Activated naive CD4-positive, alpha-beta T cell treated with anti-CD3 and anti-CD28 coated beads, Interleukin-2, amount 50 U/mL, for 24 hours (primary cell): ENCODE measurements around the gene GLDN.

ENCODE experiments used
- H3K27ac Mint-ChIP-seq: one replicate; pipeline ENCODE4 v1.8.0; 2021; ENCODE audit warnings: mild to moderate bottlenecking, mixed read lengths
- H3K27me3 Mint-ChIP-seq: one replicate; pipeline ENCODE4 v1.8.0; 2021; ENCODE audit warnings: mixed read lengths
- H3K36me3 Mint-ChIP-seq: one replicate; pipeline ENCODE4 v1.8.0; 2021; ENCODE audit warnings: mixed read lengths
- H3K4me1 Mint-ChIP-seq: one replicate; pipeline ENCODE4 v1.8.0; 2021; ENCODE audit warnings: mixed read lengths
- H3K4me3 Mint-ChIP-seq: one replicate; pipeline ENCODE4 v1.8.0; 2021; ENCODE audit warnings: mild to moderate bottlenecking, mixed read lengths
- H3K9me3 Mint-ChIP-seq: one replicate; pipeline ENCODE4 v1.8.0; 2021; ENCODE audit warnings: mixed read lengths

Gene GLDN

GRCh38 chr15:51341366-51342226 lies at the start of gene GLDN:
Gene GLDN, plus strand, starts transcription at chr15:51341655. Its CDS starts 30 bp downstream, at chr15:51341685.
- no peaks in the 10 kb centered on the region for H3K4me1 Mint-ChIP-seq
- peaks cover 21% of the 10 kb centered on the region for H3K27me3 Mint-ChIP-seq
- no peak within 1 kb of the TSS for H3K27ac Mint-ChIP-seq
- no peak within 1 kb of the TSS for H3K4me3 Mint-ChIP-seq
- H3K9me3 Mint-ChIP-seq = no peaks in the 10 kb centered on the region
- no peaks in the 10 kb centered on the region for H3K36me3 Mint-ChIP-seq

GRCh38 chr15:51298620-51299019 lies 42.8 kb upstream of the GLDN start:
- peaks cover 4% of the 10 kb centered on the region for H3K27me3 Mint-ChIP-seq
- no peak overlapping the region for H3K4me3 Mint-ChIP-seq
- H3K9me3 Mint-ChIP-seq = no peaks in the 10 kb centered on the region
- no peaks in the 10 kb centered on the region for H3K4me1 Mint-ChIP-seq
- no peak overlapping the region for H3K27ac Mint-ChIP-seq
- no peaks in the 10 kb centered on the region for H3K36me3 Mint-ChIP-seq

- Mint-ChIP-seq H3K4me3 (no peak overlapping the region), H3K36me3 (no peaks in the 10 kb centered on the region), H3K27ac (no peak overlapping the region), H3K9me3 (no peaks in the 10 kb centered on the region), H3K4me1 (no peaks in the 10 kb centered on the region), H3K27me3 (peaks cover 4% of the 10 kb centered on the region)
Measured at GRCh38 chr15:51299187-51300015, 42.1 kb upstream of the GLDN start.

- H3K4me1 Mint-ChIP-seq = no peaks in the 10 kb centered on the region
- no peak overlapping the region for H3K4me3 Mint-ChIP-seq
- no peaks in the 10 kb centered on the region for H3K36me3 Mint-ChIP-seq
- no peak overlapping the region for H3K27ac Mint-ChIP-seq
- H3K27me3 Mint-ChIP-seq = peaks cover 4% of the 10 kb centered on the region
- no peaks in the 10 kb centered on the region for H3K9me3 Mint-ChIP-seq
Measured at GRCh38 chr15:51302480-51302879, 39.0 kb upstream of the GLDN start.

GRCh38 chr15:51303462-51303980 lies 37.9 kb upstream of the GLDN start:
- Mint-ChIP-seq H3K4me1 (no peaks in the 10 kb centered on the region), H3K36me3 (no peaks in the 10 kb centered on the region), H3K4me3 (no peak overlapping the region), H3K9me3 (no peaks in the 10 kb centered on the region), H3K27ac (no peak overlapping the region), H3K27me3 (peaks cover 3% of the 10 kb centered on the region)

GRCh38 chr15:51307325-51307724 lies 34.1 kb upstream of the GLDN start:
- Mint-ChIP-seq H3K36me3 (no peaks in the 10 kb centered on the region), H3K4me3 (no peak overlapping the region), H3K4me1 (no peaks in the 10 kb centered on the region), H3K27me3 (peaks cover 3% of the 10 kb centered on the region), H3K9me3 (no peaks in the 10 kb centered on the region), H3K27ac (no peak overlapping the region)

- H3K4me1 Mint-ChIP-seq = no peaks in the 10 kb centered on the region
- no peaks in the 10 kb centered on the region for H3K36me3 Mint-ChIP-seq
- peaks cover 3% of the 10 kb centered on the region for H3K27me3 Mint-ChIP-seq
- H3K9me3 Mint-ChIP-seq = no peaks in the 10 kb centered on the region
- no peak overlapping the region for H3K27ac Mint-ChIP-seq
- H3K4me3 Mint-ChIP-seq = no peak overlapping the region
Measured at GRCh38 chr15:51307811-51308210, 33.6 kb upstream of the GLDN start.

- Mint-ChIP-seq H3K4me1 (no peaks in the 10 kb centered on the region), H3K4me3 (no peak overlapping the region), H3K36me3 (no peaks in the 10 kb centered on the region)
Measured at GRCh38 chr15:51310064-51310463, 31.4 kb upstream of the GLDN start.

GRCh38 chr15:51311510-51311909 lies 29.9 kb upstream of the GLDN start:
- no peak overlapping the region for H3K27ac Mint-ChIP-seq
- no peaks in the 10 kb centered on the region for H3K9me3 Mint-ChIP-seq
- peaks cover 3% of the 10 kb centered on the region for H3K27me3 Mint-ChIP-seq
- H3K4me1 Mint-ChIP-seq = no peaks in the 10 kb centered on the region
- no peaks in the 10 kb centered on the region for H3K36me3 Mint-ChIP-seq
- H3K4me3 Mint-ChIP-seq = no peak overlapping the region

More at GRCh38 chr15:51310064-51310463, 31.4 kb upstream of the GLDN start:
- H3K27ac Mint-ChIP-seq = no peak overlapping the region
- no peaks in the 10 kb centered on the region for H3K9me3 Mint-ChIP-seq
- H3K27me3 Mint-ChIP-seq = peaks cover 3% of the 10 kb centered on the region

- H3K27ac Mint-ChIP-seq = no peak overlapping the region
- no peak overlapping the region for H3K4me3 Mint-ChIP-seq
- H3K4me1 Mint-ChIP-seq = no peaks in the 10 kb centered on the region
- H3K27me3 Mint-ChIP-seq = no peaks in the 10 kb centered on the region
- H3K9me3 Mint-ChIP-seq = no peaks in the 10 kb centered on the region
- H3K36me3 Mint-ChIP-seq = no peaks in the 10 kb centered on the region
Measured at GRCh38 chr15:51312166-51313073, 29.0 kb upstream of the GLDN start.

- H3K4me3 Mint-ChIP-seq = no peak overlapping the region
- H3K36me3 Mint-ChIP-seq = no peaks in the 10 kb centered on the region
- H3K9me3 Mint-ChIP-seq = no peaks in the 10 kb centered on the region
- no peaks in the 10 kb centered on the region for H3K27me3 Mint-ChIP-seq
- no peak overlapping the region for H3K27ac Mint-ChIP-seq
- H3K4me1 Mint-ChIP-seq = no peaks in the 10 kb centered on the region
Measured at GRCh38 chr15:51313074-51313393, 28.4 kb upstream of the GLDN start.

- H3K9me3 Mint-ChIP-seq = no peaks in the 10 kb centered on the region
- no peak overlapping the region for H3K27ac Mint-ChIP-seq
- H3K27me3 Mint-ChIP-seq = no peaks in the 10 kb centered on the region
- H3K36me3 Mint-ChIP-seq = no peaks in the 10 kb centered on the region
- H3K4me1 Mint-ChIP-seq = no peaks in the 10 kb centered on the region
- H3K4me3 Mint-ChIP-seq = no peak overlapping the region
Measured at GRCh38 chr15:51313644-51314280, 27.7 kb upstream of the GLDN start.

GRCh38 chr15:51314391-51315337 lies 26.8 kb upstream of the GLDN start:
- peaks cover 4% of the 10 kb centered on the region for H3K27me3 Mint-ChIP-seq
- no peaks in the 10 kb centered on the region for H3K4me1 Mint-ChIP-seq
- no peaks in the 10 kb centered on the region for H3K36me3 Mint-ChIP-seq
- H3K4me3 Mint-ChIP-seq = no peak overlapping the region
- H3K9me3 Mint-ChIP-seq = no peaks in the 10 kb centered on the region
- H3K27ac Mint-ChIP-seq = no peak overlapping the region

- Mint-ChIP-seq H3K27me3 (peaks cover 4% of the 10 kb centered on the region), H3K4me1 (no peaks in the 10 kb centered on the region), H3K36me3 (no peaks in the 10 kb centered on the region), H3K27ac (no peak overlapping the region), H3K9me3 (no peaks in the 10 kb centered on the region), H3K4me3 (no peak overlapping the region)
Measured at GRCh38 chr15:51315726-51316125, 25.7 kb upstream of the GLDN start.
